Measurements from ENCODE around the gene BPIFA1. TPM values are rescaled to one million over a fixed set of nuclear protein-coding genes. Genes with fewer than 3 reads are reported as not detected.

BPIFA1 gene
- total RNA-seq, 4 donors from 2014 or later = not detected

GRCh38 chr20:33275871-33276270 lies 40.1 kb downstream of the BPIFA1 start:
- H3K4me3 ChIP-seq = no peak overlapping the region
- no peak for DNase-seq (ENCODE audit: extremely low spot score)
- H3K36me3 ChIP-seq = no peaks in the 10 kb centered on the region
- no peaks in the 10 kb centered on the region for H3K9me3 ChIP-seq
- peaks cover 0 to 28% (median 0%) of the 10 kb centered on the region in 4 donors for H3K27me3 ChIP-seq
- TF ChIP-seq EP300 (IDR thresholded peaks at IDR 0.05) (no peak), POLR2A (IDR thresholded peaks at IDR 0.05; ENCODE audit: low read depth) (no peak), POLR2AphosphoS5 (IDR thresholded peaks at IDR 0.05) (no peak)
- TF ChIP-seq, protein P1, sequence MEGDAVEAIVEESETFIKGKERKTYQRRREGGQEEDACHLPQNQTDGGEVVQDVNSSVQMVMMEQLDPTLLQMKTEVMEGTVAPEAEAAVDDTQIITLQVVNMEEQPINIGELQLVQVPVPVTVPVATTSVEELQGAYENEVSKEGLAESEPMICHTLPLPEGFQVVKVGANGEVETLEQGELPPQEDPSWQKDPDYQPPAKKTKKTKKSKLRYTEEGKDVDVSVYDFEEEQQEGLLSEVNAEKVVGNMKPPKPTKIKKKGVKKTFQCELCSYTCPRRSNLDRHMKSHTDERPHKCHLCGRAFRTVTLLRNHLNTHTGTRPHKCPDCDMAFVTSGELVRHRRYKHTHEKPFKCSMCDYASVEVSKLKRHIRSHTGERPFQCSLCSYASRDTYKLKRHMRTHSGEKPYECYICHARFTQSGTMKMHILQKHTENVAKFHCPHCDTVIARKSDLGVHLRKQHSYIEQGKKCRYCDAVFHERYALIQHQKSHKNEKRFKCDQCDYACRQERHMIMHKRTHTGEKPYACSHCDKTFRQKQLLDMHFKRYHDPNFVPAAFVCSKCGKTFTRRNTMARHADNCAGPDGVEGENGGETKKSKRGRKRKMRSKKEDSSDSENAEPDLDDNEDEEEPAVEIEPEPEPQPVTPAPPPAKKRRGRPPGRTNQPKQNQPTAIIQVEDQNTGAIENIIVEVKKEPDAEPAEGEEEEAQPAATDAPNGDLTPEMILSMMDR (IDR thresholded peaks at IDR 0.05) = no peak
- H3K27ac ChIP-seq (replicated peaks in 1 of 4) = no peak overlapping the region
- H3K4me1 ChIP-seq = no peaks in the 10 kb centered on the region
- 50% methylated on average over 2 of the region's 3 CpGs for WGBS
- intact Hi-C loops (cut with DNase I) = no loop called here

DNA sequence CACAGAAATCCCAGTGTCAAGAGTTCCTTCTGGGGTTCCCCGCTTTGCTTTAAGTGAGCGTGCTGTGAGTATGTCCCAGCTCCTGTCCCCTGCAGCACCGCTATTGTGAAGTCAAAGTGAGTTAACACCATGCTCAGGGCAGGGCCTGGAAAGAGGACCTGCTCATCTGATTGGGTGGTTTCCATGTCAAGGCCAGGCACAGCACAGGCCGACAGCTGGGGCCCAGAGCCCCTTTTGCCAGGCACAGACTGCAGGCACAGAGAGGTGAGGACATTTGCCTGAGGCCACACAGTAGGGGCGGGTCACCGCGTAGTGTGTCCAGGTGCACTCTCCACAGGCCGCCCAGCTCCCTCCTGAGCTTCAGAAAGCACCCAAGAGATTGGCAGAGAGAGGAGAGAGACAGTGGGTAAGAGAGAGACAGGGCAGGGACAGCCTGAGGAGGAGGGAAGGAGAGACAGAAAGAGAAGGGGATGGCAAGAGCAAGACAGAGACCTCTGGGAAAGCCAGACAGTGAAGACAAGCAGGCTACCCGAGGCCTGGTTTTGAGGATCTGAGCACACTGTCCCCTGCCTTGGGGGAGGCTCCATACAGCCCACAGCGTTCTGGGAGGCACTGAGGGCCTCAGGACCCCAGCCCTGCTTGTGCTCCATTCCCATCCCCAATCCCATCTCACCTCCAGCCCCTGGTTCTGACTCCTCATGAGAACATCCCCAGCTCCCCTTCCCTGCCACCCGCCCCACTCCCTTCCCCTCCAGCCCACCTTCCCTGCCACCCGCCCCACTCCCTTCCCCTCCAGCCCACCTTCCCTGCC lies 40.7 kb downstream of the BPIFA1 start:
- H3K27me3 ChIP-seq = peaks cover 0 to 28% (median 0%) of the 10 kb centered on the region in 4 donors

GRCh38 chr20:33277471-33278441 lies 42.0 kb downstream of the BPIFA1 start:
- Histone ChIP-seq H3K9me3 (no peaks in the 10 kb centered on the region), H3K27ac (replicated peaks in 1 of 4) (no peak overlapping the region), H3K27me3 (peaks cover 0 to 35% (median 0%) of the 10 kb centered on the region in 4 donors), H3K4me3 (no peak overlapping the region), H3K36me3 (no peaks in the 10 kb centered on the region), H3K4me1 (no peaks in the 10 kb centered on the region)
- intact Hi-C loops (cut with DNase I) = no loop called here
- no peak for DNase-seq (ENCODE audit: extremely low spot score)
- TF ChIP-seq, protein P1 (IDR thresholded peaks at IDR 0.05) = no peak
- TF ChIP-seq EP300 (IDR thresholded peaks at IDR 0.05) = no peak
- TF ChIP-seq POLR2AphosphoS5 (IDR thresholded peaks at IDR 0.05) = no peak
- TF ChIP-seq POLR2A (IDR thresholded peaks at IDR 0.05; ENCODE audit: low read depth) = no peak
- 54% methylated on average over 13 of the region's 13 CpGs for WGBS

More for the DNA sequence above, 40.7 kb downstream of the BPIFA1 start:
- intact Hi-C loops (cut with DNase I) = no loop called here
- H3K4me1 ChIP-seq = no peaks in the 10 kb centered on the region
- DNase-seq (ENCODE audit: extremely low spot score) = no peak
- H3K4me3 ChIP-seq = no peak overlapping the region
- no peaks in the 10 kb centered on the region for H3K36me3 ChIP-seq
- H3K9me3 ChIP-seq = no peaks in the 10 kb centered on the region
- 77% methylated on average over 11 of the region's 12 CpGs for WGBS
- TF ChIP-seq, protein P1 (IDR thresholded peaks at IDR 0.05) = no peak
- TF ChIP-seq EP300 (IDR thresholded peaks at IDR 0.05) (no peak), POLR2A (IDR thresholded peaks at IDR 0.05; ENCODE audit: low read depth) (no peak), POLR2AphosphoS5 (IDR thresholded peaks at IDR 0.05) (no peak)
- no peak overlapping the region for H3K27ac ChIP-seq (replicated peaks in 1 of 4)

GRCh38 chr20:33278700-33279099 lies 42.9 kb downstream of the BPIFA1 start:
- TF ChIP-seq EP300 (IDR thresholded peaks at IDR 0.05) = no peak
- TF ChIP-seq POLR2AphosphoS5 (IDR thresholded peaks at IDR 0.05) = no peak
- TF ChIP-seq, protein P1 (IDR thresholded peaks at IDR 0.05) = no peak
- TF ChIP-seq POLR2A (IDR thresholded peaks at IDR 0.05; ENCODE audit: low read depth) = no peak
- Histone ChIP-seq H3K36me3 (no peaks in the 10 kb centered on the region), H3K4me3 (no peak overlapping the region), H3K27me3 (peaks cover 0 to 44% (median 0%) of the 10 kb centered on the region in 4 donors), H3K9me3 (no peaks in the 10 kb centered on the region), H3K4me1 (no peaks in the 10 kb centered on the region), H3K27ac (replicated peaks in 1 of 4) (no peak overlapping the region)
- whole genome bisulfite sequencing = 73% methylated on average over 3 of the region's 3 CpGs
- no peak for DNase-seq (ENCODE audit: extremely low spot score)
- intact Hi-C loops (cut with DNase I) = no loop called here
